Measurements from ENCODE around the gene SLITRK6. TPM values are rescaled to one million over a fixed set of nuclear protein-coding genes. Genes with fewer than 3 reads are reported as not detected.

SLITRK6 gene
- total RNA-seq, 1 experiment from 2014 or later = 3.4 TPM

DNA sequence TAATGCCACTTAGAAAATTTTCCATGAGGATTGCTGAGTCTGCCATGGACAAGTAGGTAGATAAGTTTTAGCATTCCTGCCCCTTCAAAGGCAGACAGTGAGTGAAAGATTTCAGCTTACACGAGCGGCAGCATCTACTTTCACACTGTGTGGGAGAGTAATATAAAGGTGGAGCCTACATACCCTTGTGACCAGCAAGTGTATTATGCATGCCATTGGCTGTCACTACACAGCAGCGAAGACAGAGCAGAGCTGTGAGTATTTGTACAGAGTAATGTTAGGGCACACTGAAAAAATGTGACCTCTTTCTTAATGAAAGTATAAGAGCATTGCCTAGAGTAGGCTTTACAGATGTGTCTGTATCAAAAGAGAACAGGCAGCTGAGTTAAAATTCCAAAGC lies 14.0 kb downstream of the SLITRK6 start:
- no TSS peak for BruUV-seq (replicated peaks)
- Histone ChIP-seq H3K79me2 (ENCODE audit: low read depth) (no peaks in the 10 kb centered on the region), H3K4me3 (no peak overlapping the region), H3K9me3 (ENCODE audit: insufficient read depth, low read depth) (no peaks in the 10 kb centered on the region), H3K9me2 (ENCODE audit: insufficient read depth) (no peaks in the 10 kb centered on the region), H4K20me1 (ENCODE audit: insufficient read depth) (no peaks in the 10 kb centered on the region), H2AFZ (no peak overlapping the region), H3K36me3 (ENCODE audit: low read depth) (no peaks in the 10 kb centered on the region), H3K27ac (no peak overlapping the region), H3F3A (ENCODE audit: insufficient read depth, low read depth) (no peaks in the 10 kb centered on the region), H3K4me2 (no peak overlapping the region), H3K4me1 (replicated peaks; ENCODE audit: insufficient read depth) (no peaks in the 10 kb centered on the region), H3K27me3 (ENCODE audit: insufficient read depth, low read depth) (no peaks in the 10 kb centered on the region)
- intact Hi-C loops (cut with micrococcal nuclease; ENCODE audit: unreplicated experiment) = no loop called here
- no peak for TF ChIP-seq EZH2 (IDR thresholded peaks at IDR 0.05; ENCODE audit: low read depth)
- TF ChIP-seq, protein P1, sequence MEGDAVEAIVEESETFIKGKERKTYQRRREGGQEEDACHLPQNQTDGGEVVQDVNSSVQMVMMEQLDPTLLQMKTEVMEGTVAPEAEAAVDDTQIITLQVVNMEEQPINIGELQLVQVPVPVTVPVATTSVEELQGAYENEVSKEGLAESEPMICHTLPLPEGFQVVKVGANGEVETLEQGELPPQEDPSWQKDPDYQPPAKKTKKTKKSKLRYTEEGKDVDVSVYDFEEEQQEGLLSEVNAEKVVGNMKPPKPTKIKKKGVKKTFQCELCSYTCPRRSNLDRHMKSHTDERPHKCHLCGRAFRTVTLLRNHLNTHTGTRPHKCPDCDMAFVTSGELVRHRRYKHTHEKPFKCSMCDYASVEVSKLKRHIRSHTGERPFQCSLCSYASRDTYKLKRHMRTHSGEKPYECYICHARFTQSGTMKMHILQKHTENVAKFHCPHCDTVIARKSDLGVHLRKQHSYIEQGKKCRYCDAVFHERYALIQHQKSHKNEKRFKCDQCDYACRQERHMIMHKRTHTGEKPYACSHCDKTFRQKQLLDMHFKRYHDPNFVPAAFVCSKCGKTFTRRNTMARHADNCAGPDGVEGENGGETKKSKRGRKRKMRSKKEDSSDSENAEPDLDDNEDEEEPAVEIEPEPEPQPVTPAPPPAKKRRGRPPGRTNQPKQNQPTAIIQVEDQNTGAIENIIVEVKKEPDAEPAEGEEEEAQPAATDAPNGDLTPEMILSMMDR (conservative IDR thresholded peaks at IDR 0.05) = no peak
- DNase-seq = no peak
- POLR2A ChIA-PET (ENCODE audit: unreplicated experiment) = no interaction called here
- CTCF ChIA-PET = no interaction called here

DNA sequence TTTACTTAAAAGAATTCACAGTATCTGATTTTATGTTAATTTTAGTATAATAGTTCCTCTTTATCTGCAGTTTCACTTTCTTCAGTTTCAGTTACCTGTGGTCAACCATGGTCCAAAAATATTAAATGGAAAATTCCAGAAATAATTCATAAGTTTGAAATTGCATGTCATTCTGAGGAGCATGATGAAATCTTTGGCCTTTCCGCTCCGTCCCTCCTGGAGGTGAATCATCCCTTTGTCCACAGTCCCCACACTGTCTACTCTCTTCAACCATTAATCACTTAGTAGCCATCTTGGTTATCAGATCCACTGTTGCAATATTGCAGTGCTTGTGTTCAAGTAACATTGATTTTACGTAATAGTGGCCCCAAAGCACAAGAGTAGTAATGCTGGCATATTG lies 26.9 kb downstream of the SLITRK6 start:
- CTCF ChIA-PET = no interaction called here
- no peak overlapping the region for H3K27ac ChIP-seq

DNA sequence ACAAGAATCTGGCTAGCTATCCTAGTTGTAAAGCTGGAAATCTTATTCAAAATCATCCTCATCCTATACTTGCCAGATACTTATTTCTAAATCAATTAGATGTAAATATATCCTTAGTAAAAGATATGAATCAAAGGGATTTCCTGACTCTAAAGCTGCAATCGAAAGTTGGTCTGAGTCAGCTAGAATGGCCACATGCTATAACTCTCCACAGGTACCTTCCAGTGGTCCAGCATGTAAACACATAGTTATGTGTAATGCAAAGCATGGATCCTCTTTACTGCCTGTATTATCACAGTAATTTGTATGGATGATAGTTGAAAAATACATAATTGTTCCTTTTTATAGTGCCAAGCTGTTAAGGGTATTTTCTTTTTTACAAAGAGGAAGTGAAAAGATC lies 27.4 kb downstream of the SLITRK6 start:
- no peak overlapping the region for H2AFZ ChIP-seq
- ChIA-PET CTCF (no interaction called here), POLR2A (ENCODE audit: unreplicated experiment) (no interaction called here)
- DNase-seq = no peak
- no peaks in the 10 kb centered on the region for H3K4me1 ChIP-seq (replicated peaks; ENCODE audit: insufficient read depth)
- TF ChIP-seq EZH2 (IDR thresholded peaks at IDR 0.05; ENCODE audit: low read depth) = no peak
- TF ChIP-seq, protein P1 (conservative IDR thresholded peaks at IDR 0.05) = no peak
- H3K27ac ChIP-seq = no peak overlapping the region
- intact Hi-C loops (cut with micrococcal nuclease; ENCODE audit: unreplicated experiment) = no loop called here
- H3K36me3 ChIP-seq (ENCODE audit: low read depth) = no peaks in the 10 kb centered on the region
- no peak overlapping the region for H3K4me2 ChIP-seq
- H3K9me3 ChIP-seq (ENCODE audit: insufficient read depth, low read depth) = no peaks in the 10 kb centered on the region
- H3F3A ChIP-seq (ENCODE audit: insufficient read depth, low read depth) = no peaks in the 10 kb centered on the region
- no peak overlapping the region for H3K4me3 ChIP-seq
- no peaks in the 10 kb centered on the region for H4K20me1 ChIP-seq (ENCODE audit: insufficient read depth)
- no peaks in the 10 kb centered on the region for H3K9me2 ChIP-seq (ENCODE audit: insufficient read depth)
- H3K79me2 ChIP-seq (ENCODE audit: low read depth) = no peaks in the 10 kb centered on the region
- H3K27me3 ChIP-seq (ENCODE audit: insufficient read depth, low read depth) = no peaks in the 10 kb centered on the region
- BruUV-seq (replicated peaks) = no TSS peak

More for the DNA sequence above, 26.9 kb downstream of the SLITRK6 start:
- no peak overlapping the region for H3K4me2 ChIP-seq
- H2AFZ ChIP-seq = no peak overlapping the region; the same call in 1 of the 2 replicates
- no peaks in the 10 kb centered on the region for H3K79me2 ChIP-seq (ENCODE audit: low read depth)
- intact Hi-C loops (cut with micrococcal nuclease; ENCODE audit: unreplicated experiment) = no loop called here
- H3K9me3 ChIP-seq (ENCODE audit: insufficient read depth, low read depth) = no peaks in the 10 kb centered on the region
- no peaks in the 10 kb centered on the region for H3F3A ChIP-seq (ENCODE audit: insufficient read depth, low read depth)
- no peak overlapping the region for H3K4me3 ChIP-seq
- no peak for TF ChIP-seq EZH2 (IDR thresholded peaks at IDR 0.05; ENCODE audit: low read depth)
- TF ChIP-seq, protein P1 (conservative IDR thresholded peaks at IDR 0.05) = no peak
- DNase-seq = no peak
- H3K36me3 ChIP-seq (ENCODE audit: low read depth) = no peaks in the 10 kb centered on the region
- no peaks in the 10 kb centered on the region for H3K27me3 ChIP-seq (ENCODE audit: insufficient read depth, low read depth)
- POLR2A ChIA-PET (ENCODE audit: unreplicated experiment) = no interaction called here
- no peaks in the 10 kb centered on the region for H3K4me1 ChIP-seq (replicated peaks; ENCODE audit: insufficient read depth)
- no peaks in the 10 kb centered on the region for H3K9me2 ChIP-seq (ENCODE audit: insufficient read depth)
- no TSS peak for BruUV-seq (replicated peaks)
- H4K20me1 ChIP-seq (ENCODE audit: insufficient read depth) = no peaks in the 10 kb centered on the region
